GM21367 (cell line): Measurements from ENCODE around the gene DOK6.
"Not testable (repeated sequence)": the region's sequence is repeated elsewhere in the genome, so short reads cannot be mapped to it uniquely, and the experiment has no call there.

Experiments used
- ATAC-seq: cut with Tn5 transposase; IDR thresholded peaks from one replicate; pipeline ENCODE4 v1.9.1; 2021; ENCODE audit not compliant: unreplicated experiment

Gene DOK6

GRCh38 chr18:69622184-69622583 lies 221.5 kb downstream of the DOK6 start:
- ATAC-seq: no peak

- ATAC-seq: no peak
Measured at GRCh38 chr18:69622961-69623360, 222.3 kb downstream of the DOK6 start.

- no peak for ATAC-seq
Measured at GRCh38 chr18:69626171-69626570, 225.5 kb downstream of the DOK6 start.

- no peak for ATAC-seq
Measured at GRCh38 chr18:69626643-69627242, 226.1 kb downstream of the DOK6 start.

- no peak for ATAC-seq
Measured at GRCh38 chr18:69628774-69629359, 228.2 kb downstream of the DOK6 start.

GRCh38 chr18:69631281-69631680 lies 230.6 kb downstream of the DOK6 start:
- ATAC-seq: no peak

GRCh38 chr18:69635482-69635881 lies 234.8 kb downstream of the DOK6 start:
- ATAC-seq: no peak

- no peak for ATAC-seq
Measured at GRCh38 chr18:69636529-69637301, 236.0 kb downstream of the DOK6 start.

GRCh38 chr18:69638056-69638455 lies 237.4 kb downstream of the DOK6 start:
- no peak for ATAC-seq

- no peak for ATAC-seq
Measured at GRCh38 chr18:69647702-69648101, 247.0 kb downstream of the DOK6 start.

- ATAC-seq: no peak
Measured at GRCh38 chr18:69648486-69648885, 247.8 kb downstream of the DOK6 start.

- no peak for ATAC-seq
Measured at GRCh38 chr18:69649684-69650083, 249.0 kb downstream of the DOK6 start.

GRCh38 chr18:69651243-69651642 lies 250.6 kb downstream of the DOK6 start:
- no peak for ATAC-seq

- no peak for ATAC-seq
Measured at GRCh38 chr18:69655816-69656215, 255.1 kb downstream of the DOK6 start.

GRCh38 chr18:69658103-69658502 lies 257.4 kb downstream of the DOK6 start:
- no peak for ATAC-seq

- ATAC-seq: no peak
Measured at GRCh38 chr18:69658685-69659084, 258.0 kb downstream of the DOK6 start.

GRCh38 chr18:69659142-69659651 lies 258.5 kb downstream of the DOK6 start:
- no peak for ATAC-seq

- ATAC-seq: not testable (repeated sequence)
Measured at GRCh38 chr18:69662090-69662489, 261.4 kb downstream of the DOK6 start.

- ATAC-seq: no peak
Measured at GRCh38 chr18:69664399-69664798, 263.7 kb downstream of the DOK6 start.

GRCh38 chr18:69674292-69674877 lies 273.7 kb downstream of the DOK6 start:
- ATAC-seq: no peak

GRCh38 chr18:69674966-69675365 lies 274.3 kb downstream of the DOK6 start:
- no peak for ATAC-seq

GRCh38 chr18:69677595-69677994 lies 276.9 kb downstream of the DOK6 start:
- ATAC-seq: no peak
